Measurements from ENCODE around the gene HSD11B1L.

The HSD11B1L gene

DNA sequence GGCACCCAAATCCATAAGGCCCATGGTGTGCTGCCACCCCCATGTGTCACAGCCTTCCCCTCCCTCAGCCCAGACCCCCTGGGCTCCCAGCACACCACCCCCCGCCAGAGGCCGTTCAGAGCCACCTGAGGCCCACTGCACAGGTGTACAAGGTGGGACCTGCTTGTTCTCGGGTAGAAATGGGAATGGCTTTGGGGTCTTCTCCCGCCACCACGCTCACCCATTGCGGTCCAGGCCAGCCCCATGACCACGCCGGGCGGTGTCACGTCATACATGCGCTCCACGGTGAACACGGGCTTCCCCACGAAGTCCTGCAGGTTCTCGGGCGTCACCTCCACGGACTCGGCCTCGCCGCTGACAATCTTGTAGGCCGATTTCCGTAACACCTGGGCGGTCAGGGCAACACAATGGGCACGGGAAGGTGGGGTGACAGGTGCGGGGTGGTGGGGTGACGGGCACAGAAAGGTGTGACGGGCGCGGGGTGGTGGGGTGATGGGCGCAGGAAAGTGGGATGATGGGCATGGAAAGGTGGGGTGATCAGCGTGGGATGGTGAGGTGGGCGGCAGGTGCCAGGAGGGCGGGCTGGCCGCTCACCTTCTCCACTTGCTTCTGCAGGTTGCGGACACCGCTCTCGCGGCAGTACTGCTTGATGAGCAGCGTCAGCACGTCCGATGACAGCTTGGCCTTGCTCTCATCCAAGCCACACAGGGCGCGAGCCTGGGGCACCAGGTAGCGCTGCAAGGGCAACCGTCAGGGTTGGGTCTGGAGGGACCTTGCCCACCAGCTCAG lies 13.5 kb downstream of the HSD11B1L start:
- TF ChIP-seq, protein P1, sequence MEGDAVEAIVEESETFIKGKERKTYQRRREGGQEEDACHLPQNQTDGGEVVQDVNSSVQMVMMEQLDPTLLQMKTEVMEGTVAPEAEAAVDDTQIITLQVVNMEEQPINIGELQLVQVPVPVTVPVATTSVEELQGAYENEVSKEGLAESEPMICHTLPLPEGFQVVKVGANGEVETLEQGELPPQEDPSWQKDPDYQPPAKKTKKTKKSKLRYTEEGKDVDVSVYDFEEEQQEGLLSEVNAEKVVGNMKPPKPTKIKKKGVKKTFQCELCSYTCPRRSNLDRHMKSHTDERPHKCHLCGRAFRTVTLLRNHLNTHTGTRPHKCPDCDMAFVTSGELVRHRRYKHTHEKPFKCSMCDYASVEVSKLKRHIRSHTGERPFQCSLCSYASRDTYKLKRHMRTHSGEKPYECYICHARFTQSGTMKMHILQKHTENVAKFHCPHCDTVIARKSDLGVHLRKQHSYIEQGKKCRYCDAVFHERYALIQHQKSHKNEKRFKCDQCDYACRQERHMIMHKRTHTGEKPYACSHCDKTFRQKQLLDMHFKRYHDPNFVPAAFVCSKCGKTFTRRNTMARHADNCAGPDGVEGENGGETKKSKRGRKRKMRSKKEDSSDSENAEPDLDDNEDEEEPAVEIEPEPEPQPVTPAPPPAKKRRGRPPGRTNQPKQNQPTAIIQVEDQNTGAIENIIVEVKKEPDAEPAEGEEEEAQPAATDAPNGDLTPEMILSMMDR (IDR thresholded peaks at IDR 0.05): no peak
- Histone ChIP-seq H3K27ac (no peak overlapping the region), H3K36me3 (ENCODE audit: control insufficient read depth, insufficient read depth, low read length) (no peaks in the 10 kb centered on the region), H3K4me2 (ENCODE audit: low read length) (no peak overlapping the region), H3K9ac (no peak overlapping the region), H3K4me3 (ENCODE audit: low read depth, low read length) (no peak overlapping the region), H3K9me3 (ENCODE audit: control insufficient read depth, low read length) (no peaks in the 10 kb centered on the region), H3K79me2 (peaks cover 27% of the 10 kb centered on the region), H2AFZ (no peak overlapping the region), H3K4me1 (no peaks in the 10 kb centered on the region), H3K27me3 (ENCODE audit: control insufficient read depth, insufficient read depth, low read length) (no peaks in the 10 kb centered on the region)

- Histone ChIP-seq H3K36me3 (ENCODE audit: control insufficient read depth, insufficient read depth, low read length) (no peaks in the 10 kb centered on the region), H3K4me3 (ENCODE audit: low read depth, low read length) (no peak overlapping the region), H2AFZ (no peak overlapping the region), H3K9ac (no peak overlapping the region), H3K9me3 (ENCODE audit: control insufficient read depth, low read length) (no peaks in the 10 kb centered on the region), H3K4me2 (ENCODE audit: low read length) (no peak overlapping the region), H3K27me3 (ENCODE audit: control insufficient read depth, insufficient read depth, low read length) (no peaks in the 10 kb centered on the region), H3K79me2 (peaks cover 27% of the 10 kb centered on the region), H3K27ac (no peak overlapping the region), H3K4me1 (no peaks in the 10 kb centered on the region)
- TF ChIP-seq, protein P1 (IDR thresholded peaks at IDR 0.05): no peak
Observed at GRCh38 chr19:5694956-5695648, 14.3 kb downstream of the HSD11B1L start.

DNA sequence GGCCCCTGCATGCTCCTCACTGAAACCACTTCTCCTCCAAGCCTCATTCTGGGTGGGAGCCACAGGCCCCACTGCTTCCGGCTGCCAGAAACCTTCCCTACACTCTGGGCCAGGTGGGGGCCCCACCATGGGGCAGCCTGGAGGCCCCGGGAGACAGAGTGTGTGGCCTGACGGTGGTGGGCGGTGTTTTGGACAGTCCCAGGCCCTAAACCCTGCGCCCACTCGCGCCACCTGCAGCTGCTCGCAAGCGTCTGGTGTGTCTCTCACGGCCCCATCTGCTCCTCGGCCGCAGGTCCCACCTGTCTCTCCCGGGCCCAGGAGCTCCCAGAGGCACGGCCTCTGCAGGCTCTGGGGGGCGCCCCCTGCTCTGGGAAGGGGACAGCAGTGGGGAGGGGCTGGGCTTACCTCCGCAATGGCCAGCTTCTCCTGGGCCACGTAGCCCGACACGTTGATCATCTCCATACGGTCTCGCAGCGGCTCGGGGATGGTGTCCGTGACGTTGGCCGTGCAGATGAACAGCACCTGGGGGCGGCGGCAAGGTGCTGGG lies 14.9 kb downstream of the HSD11B1L start:
- no peak overlapping the region for H3K27ac ChIP-seq
- H2AFZ ChIP-seq: no peak overlapping the region
- TF ChIP-seq, protein P1 (IDR thresholded peaks at IDR 0.05): no peak
- no peaks in the 10 kb centered on the region for H3K9me3 ChIP-seq (ENCODE audit: control insufficient read depth, low read length)
- no peak overlapping the region for H3K4me3 ChIP-seq (ENCODE audit: low read depth, low read length)
- no peaks in the 10 kb centered on the region for H3K4me1 ChIP-seq
- H3K79me2 ChIP-seq: peaks cover 27% of the 10 kb centered on the region
- H3K9ac ChIP-seq: no peak overlapping the region
- no peaks in the 10 kb centered on the region for H3K27me3 ChIP-seq (ENCODE audit: control insufficient read depth, insufficient read depth, low read length)
- H3K36me3 ChIP-seq (ENCODE audit: control insufficient read depth, insufficient read depth, low read length): no peaks in the 10 kb centered on the region
- H3K4me2 ChIP-seq (ENCODE audit: low read length): no peak overlapping the region

DNA sequence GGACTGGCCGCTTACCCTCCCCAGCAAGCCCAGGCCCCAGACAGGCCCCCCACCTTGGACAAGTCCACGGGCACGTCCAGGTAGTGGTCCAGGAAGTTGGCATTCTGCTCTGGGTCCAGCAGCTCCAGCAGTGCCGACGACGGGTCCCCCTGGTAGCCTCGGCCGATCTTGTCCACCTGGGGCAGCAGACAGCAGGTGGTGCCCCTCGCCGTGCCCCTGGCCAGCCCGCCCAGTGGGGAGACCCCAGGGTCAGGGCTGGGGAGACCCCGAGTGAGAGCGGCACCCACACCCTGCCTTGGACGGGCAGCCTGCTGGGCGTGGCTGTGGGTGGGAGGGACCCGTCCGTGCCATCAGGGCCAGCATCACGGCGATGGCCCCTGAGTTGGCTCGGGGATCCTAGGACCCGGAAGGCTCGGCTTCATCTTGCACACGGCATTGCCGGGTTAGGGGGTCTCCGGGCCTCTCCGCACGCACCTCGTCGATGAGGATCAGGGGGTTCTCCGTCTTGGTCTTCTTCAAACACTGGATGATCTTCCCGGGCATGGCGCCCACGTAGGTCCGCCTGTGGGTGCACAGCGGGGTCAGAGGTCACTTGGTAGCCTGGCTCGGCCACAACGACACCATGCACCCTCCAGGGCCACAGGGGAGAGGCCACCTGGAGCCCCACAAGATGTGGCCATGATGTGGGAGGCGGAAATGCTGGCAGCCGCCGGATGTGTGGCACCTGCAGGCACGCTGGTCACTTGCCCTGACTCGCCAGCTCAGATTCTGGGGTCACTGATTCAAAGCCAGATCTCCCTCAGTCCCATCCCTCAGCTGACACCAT lies 15.6 kb downstream of the HSD11B1L start:
- Histone ChIP-seq H3K4me1 (no peaks in the 10 kb centered on the region), H3K9ac (no peak overlapping the region), H3K9me3 (ENCODE audit: control insufficient read depth, low read length) (no peaks in the 10 kb centered on the region), H2AFZ (no peak overlapping the region), H3K79me2 (peaks cover 23% of the 10 kb centered on the region), H3K4me3 (ENCODE audit: low read depth, low read length) (no peak overlapping the region), H3K27ac (no peak overlapping the region), H3K27me3 (ENCODE audit: control insufficient read depth, insufficient read depth, low read length) (no peaks in the 10 kb centered on the region), H3K36me3 (ENCODE audit: control insufficient read depth, insufficient read depth, low read length) (no peaks in the 10 kb centered on the region), H3K4me2 (ENCODE audit: low read length) (no peak overlapping the region)
- TF ChIP-seq, protein P1 (IDR thresholded peaks at IDR 0.05): no peak
